SIG-M5 treated with dmso at 0.1 percent for 504 hours (cell line): ENCODE results near the gene NFYC.

ENCODE experiments used
- DNase-seq: peaks from one replicate; lab custom pipeline; 2025; ENCODE audit not compliant: unreplicated experiment; lab: John Stamatoyannopoulos, UW

The NFYC gene

GRCh38 chr1:40777224-40777970 lies 85.9 kb downstream of the NFYC start:
- DNase-seq, result no peak

GRCh38 chr1:40780678-40781607 lies 89.4 kb downstream of the NFYC start:
- no peak for DNase-seq

DNA sequence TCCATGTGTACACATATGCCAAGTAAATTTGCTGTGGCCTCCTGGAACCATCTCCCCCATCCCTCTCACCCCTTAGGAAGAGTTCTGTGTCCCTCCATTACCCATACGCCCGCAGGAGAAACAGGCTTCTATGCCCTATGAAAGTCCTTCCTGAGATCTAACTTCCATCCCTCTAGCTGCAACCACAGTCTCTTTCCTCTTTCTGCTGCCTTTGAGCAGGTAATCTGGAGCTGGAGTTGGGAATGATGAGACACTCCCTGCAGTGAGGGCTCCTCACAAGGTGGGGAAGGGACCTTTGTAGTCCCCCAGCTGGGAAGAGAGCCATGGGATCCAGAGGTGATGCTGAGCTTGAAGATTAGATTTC lies 90.1 kb downstream of the NFYC start:
- no peak for DNase-seq

- no peak for DNase-seq
These were observed 91.0 kb downstream of the NFYC start for GRCh38 chr1:40782371-40782956.

- DNase-seq, result peak; percentile 18
These were observed 91.7 kb downstream of the NFYC start, which contains the start of gene KCNQ4 for GRCh38 chr1:40783001-40783905. Gene KCNQ4 (plus strand): TSS chr1:40783787. CDS start chr1:40784094, 307 bp downstream.

DNA sequence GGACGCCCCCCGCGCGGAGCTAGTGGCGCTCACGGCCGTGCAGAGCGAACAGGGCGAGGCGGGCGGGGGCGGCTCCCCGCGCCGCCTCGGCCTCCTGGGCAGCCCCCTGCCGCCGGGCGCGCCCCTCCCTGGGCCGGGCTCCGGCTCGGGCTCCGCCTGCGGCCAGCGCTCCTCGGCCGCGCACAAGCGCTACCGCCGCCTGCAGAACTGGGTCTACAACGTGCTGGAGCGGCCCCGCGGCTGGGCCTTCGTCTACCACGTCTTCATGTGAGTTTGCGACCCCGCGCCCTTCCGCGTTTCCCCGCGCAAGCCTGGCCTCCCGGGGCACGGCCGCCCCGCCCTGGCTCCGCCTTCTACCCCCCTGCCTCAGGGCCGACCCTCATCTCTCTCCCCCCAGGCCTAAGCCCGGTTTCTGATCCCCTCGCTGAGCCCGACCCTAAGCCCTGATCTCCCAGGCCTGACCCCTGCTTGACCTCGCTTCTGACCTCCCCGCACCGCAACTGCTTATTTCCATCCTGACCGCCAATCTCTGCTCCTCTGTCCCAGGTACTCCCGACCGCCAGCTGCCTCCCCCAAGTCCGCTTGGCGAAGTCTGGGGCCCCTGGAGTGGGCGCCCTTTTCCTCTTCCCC lies 92.8 kb downstream of the NFYC start:
- DNase-seq, result no peak

- DNase-seq, result no peak
These were observed 93.3 kb downstream of the NFYC start for GRCh38 chr1:40784771-40785151.

- DNase-seq, result no peak
These were observed 93.9 kb downstream of the NFYC start for GRCh38 chr1:40785446-40785845.

GRCh38 chr1:40786171-40786994 lies 94.9 kb downstream of the NFYC start:
- no peak for DNase-seq

- no peak for DNase-seq
These were observed 95.6 kb downstream of the NFYC start for GRCh38 chr1:40786995-40787705.

GRCh38 chr1:40787737-40788560 lies 96.4 kb downstream of the NFYC start:
- DNase-seq, result no peak

GRCh38 chr1:40788561-40789341 lies 97.2 kb downstream of the NFYC start:
- DNase-seq, result no peak

GRCh38 chr1:40789342-40789598 lies 97.8 kb downstream of the NFYC start:
- no peak for DNase-seq

DNA sequence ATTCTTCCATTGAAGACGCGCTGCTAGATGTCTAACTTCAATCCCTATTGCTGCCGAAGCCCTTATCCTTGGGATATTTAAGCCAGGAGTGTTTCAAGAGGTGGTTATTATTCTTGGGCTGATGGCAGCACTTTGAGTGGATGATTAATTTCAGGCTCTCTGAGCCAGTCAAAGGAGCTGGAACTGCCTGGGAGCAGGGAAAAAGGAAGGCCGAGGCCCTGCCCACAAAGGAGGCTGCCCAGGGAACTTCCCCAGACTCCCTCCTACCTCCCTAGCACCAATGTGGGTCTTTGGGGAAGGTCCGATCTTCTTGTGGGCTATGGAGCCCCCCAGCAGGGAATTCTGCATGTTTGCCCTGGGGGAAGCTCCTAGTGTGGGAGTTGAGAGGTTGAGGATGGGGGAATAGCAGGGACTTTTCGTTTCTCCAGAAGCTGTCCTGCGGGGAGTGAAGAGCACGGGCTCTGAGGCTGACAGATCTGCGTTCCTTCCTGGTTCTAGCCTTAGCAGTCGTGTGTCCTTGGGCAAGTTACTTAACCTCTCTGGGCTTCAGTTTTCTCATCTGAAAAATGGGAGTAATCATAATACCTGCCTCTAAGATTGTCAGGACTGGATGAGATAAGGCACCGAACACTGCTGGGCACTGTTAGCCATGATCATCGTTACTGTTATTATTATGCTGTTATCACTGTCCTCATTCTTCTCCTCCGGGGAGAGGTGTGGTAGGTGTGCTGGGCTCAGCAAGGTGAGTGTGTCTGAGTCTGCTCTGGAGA lies 98.3 kb downstream of the NFYC start:
- no peak for DNase-seq

DNA sequence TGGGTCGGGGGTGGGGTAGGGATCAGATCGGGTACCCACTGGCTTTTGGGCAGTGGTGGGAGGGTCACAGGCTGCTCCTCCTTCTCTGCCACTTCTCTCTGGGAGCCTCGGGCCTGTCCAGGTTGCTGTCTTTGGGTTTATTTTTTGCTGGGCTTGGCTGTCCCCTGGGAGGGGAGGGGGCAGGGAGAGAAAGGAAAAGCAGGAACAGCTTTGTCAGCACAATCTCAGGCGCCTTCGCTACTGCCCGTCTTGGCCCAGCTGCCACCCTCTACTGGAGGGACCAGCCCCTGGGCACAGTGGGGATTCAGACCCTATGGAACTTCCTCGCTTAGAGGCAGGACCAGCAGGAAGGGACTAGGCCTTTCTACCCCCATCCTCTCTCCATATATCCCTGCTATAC lies 100.5 kb downstream of the NFYC start:
- no peak for DNase-seq

DNA sequence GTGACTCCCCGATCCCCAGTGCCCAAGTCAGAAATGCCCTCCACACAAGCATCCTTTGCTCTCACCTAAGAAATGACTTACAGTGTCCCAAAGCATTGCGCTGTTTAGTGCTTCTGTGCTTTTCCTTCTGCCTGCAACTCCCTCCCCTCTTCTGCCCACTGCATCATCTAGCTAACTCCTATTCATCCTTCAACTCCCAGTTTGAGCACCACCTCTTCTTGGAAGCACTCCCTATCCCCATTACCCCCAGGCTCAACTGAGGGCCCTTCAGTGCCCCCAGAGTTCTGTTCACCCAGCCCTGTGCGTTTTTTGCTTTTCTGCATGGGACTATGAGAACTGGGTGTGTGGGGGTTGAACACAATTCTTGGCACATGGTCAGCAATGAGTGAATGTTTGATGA lies 102.1 kb downstream of the NFYC start:
- no peak for DNase-seq

DNA sequence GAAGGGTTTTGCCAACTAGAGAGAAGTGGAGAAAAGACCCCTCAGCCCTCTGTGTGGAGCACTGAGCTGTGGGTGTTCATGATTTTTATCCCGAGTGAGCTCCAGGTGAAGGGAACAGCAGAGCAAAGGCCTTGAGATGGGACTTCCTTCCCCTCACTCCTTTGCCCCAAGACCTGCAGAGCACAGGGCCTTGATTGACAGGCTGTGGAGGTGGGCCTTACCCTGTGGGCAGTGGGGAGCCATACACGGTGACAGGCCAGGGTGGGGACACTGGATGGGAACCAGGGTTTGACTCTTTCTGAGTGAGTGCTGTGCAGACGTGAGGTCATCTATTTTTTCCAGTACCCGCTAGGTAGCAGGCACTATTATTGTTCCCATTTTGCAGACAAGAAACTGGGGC lies 102.5 kb downstream of the NFYC start:
- no peak for DNase-seq
